Endothelial cell of umbilical vein (primary cell): Measurements from ENCODE around the gene LRRN1. TPM values are rescaled to one million over a fixed set of nuclear protein-coding genes. Genes with fewer than 3 reads are reported as not detected.

Experiments
- BruUV-seq: library from RNA; stranded (reverse); fragments of 400-500 nt; replicated peaks from 2 replicates; lab custom pipeline; 2021; lab: Mats Ljungman, UMichigan
- CTCF ChIA-PET: fragments of 300-600, 350-600 bp; sonication (Branson Sonifier 250); formaldehyde crosslinking; loops from one replicate; lab custom pipeline; 2021; ENCODE audit warnings: antibody characterized with exemption, inconsistent platforms; lab: Charles Lee
- POLR2A ChIA-PET: fragments of 300-600, 350-600 bp; sonication (Branson Sonifier 250); formaldehyde crosslinking; loops from one replicate; lab custom pipeline; 2021; ENCODE audit warnings: antibody characterized with exemption, inconsistent platforms; lab: Charles Lee
- DNase-seq: peaks from one replicate; pipeline ENCODE4 v3.0.0-alpha.2; 2011; ENCODE audit warnings: low read depth, low spot score
- FAIRE-seq: peaks from 2 replicates; lab custom pipeline; 2011; peaks lifted over from hg19 to GRCh38; lab: Jason Lieb, UNC
- H2AFZ ChIP-seq: 2 replicates; pipeline ENCODE4 v1.6.0; 2012; ENCODE audit warnings: low read depth, low read length, control low read depth, inconsistent platforms
- H3K27ac ChIP-seq: 2 replicates; pipeline ENCODE4 v1.5.1; 2011; ENCODE audit warnings: low read depth, mild to moderate bottlenecking, control low read depth, low read length, moderate library complexity; ENCODE audit not compliant: insufficient read depth
- H3K27me3 ChIP-seq, 2 experiments: 2 replicates each; pipeline versions ENCODE4 v1.6.0 to v1.6.1; 2011; ENCODE audit warnings: low read length in 2 of 2, mixed read lengths in 1 of 2; ENCODE audit not compliant: control insufficient read depth in 2 of 2, insufficient read depth in 2 of 2
- H3K36me3 ChIP-seq, 2 experiments: 2 replicates in 1 of 2; 3 replicates in 1 of 2; pipeline ENCODE4 v1.5.1; 2011; ENCODE audit warnings: low read length in 2 of 2, mild to moderate bottlenecking in 1 of 2, moderate library complexity in 1 of 2; ENCODE audit not compliant: control insufficient read depth in 2 of 2, insufficient read depth in 2 of 2; ENCODE audit errors: extremely low read depth in 1 of 2
- H3K4me1 ChIP-seq: 3 replicates; pipeline ENCODE4 v1.5.1; 2011; ENCODE audit warnings: mild to moderate bottlenecking, low read length; ENCODE audit not compliant: control insufficient read depth, insufficient read depth; ENCODE audit errors: extremely low read depth
- H3K4me2 ChIP-seq: 2 replicates; pipeline ENCODE4 v1.6.1; 2011; ENCODE audit warnings: low read length, control low read depth, mixed read lengths; ENCODE audit not compliant: insufficient read depth
- H3K4me3 ChIP-seq, 3 experiments: fragments of 200-600 bp in 1 of 3; sonication (generic), shearing (Covaris generic) in 1 of 3; replicated peaks in 1 of 3; 2 replicates each; pipeline ENCODE4 v1.5.1; 2011 to 2016; ENCODE audit warnings: control low read depth in 3 of 3, low read length in 3 of 3, mild to moderate bottlenecking in 2 of 3, inconsistent platforms in 1 of 3, low read depth in 1 of 3, moderate library complexity in 1 of 3; ENCODE audit not compliant: insufficient read depth in 1 of 3
- H3K79me2 ChIP-seq: 2 replicates; pipeline ENCODE4 v1.6.0; 2012; ENCODE audit warnings: low read length, inconsistent platforms; ENCODE audit not compliant: control insufficient read depth, insufficient read depth
- H3K9ac ChIP-seq: replicated peaks from 2 replicates; pipeline ENCODE3; 2011; ENCODE audit warnings: low read length, control low read depth; ENCODE audit not compliant: insufficient read depth; ENCODE audit errors: extremely low read depth
- H3K9me1 ChIP-seq: replicated peaks from 3 replicates; pipeline ENCODE4 v1.6.0; 2011; ENCODE audit warnings: mild to moderate bottlenecking, low read length; ENCODE audit not compliant: control insufficient read depth, insufficient read depth; ENCODE audit errors: extremely low read depth
- H3K9me3 ChIP-seq: replicated peaks from 2 replicates; pipeline ENCODE4 v1.5.1; 2012; ENCODE audit warnings: low read length, inconsistent platforms; ENCODE audit not compliant: control insufficient read depth, insufficient read depth
- H4K20me1 ChIP-seq: replicated peaks from 2 replicates; pipeline ENCODE3; 2011; ENCODE audit warnings: mild to moderate bottlenecking, low read length; ENCODE audit not compliant: control insufficient read depth, insufficient read depth; ENCODE audit errors: extremely low read depth
- EZH2 ChIP-seq: IDR thresholded peaks from 2 replicates; pipeline ENCODE4 v1.6.1; 2012; ENCODE audit warnings: borderline replicate concordance, low read depth, mild to moderate bottlenecking, moderate library complexity, low read length, inconsistent platforms; ENCODE audit not compliant: severe bottlenecking
- FOS ChIP-seq: IDR thresholded peaks from 2 replicates; pipeline ENCODE4 v1.6.1; 2011; ENCODE audit warnings: mild to moderate bottlenecking, low read length, moderate library complexity, borderline replicate concordance; ENCODE audit not compliant: insufficient read depth
- GATA2 ChIP-seq: IDR thresholded peaks from 2 replicates; pipeline ENCODE4 v1.7.0; 2011; ENCODE audit warnings: low read depth, mild to moderate bottlenecking, moderate library complexity, mixed read lengths, low read length; ENCODE audit not compliant: insufficient read length, insufficient read depth
- JUN ChIP-seq: IDR thresholded peaks from 2 replicates; pipeline ENCODE4 v1.6.1; 2011; ENCODE audit warnings: borderline replicate concordance, low read depth; ENCODE audit not compliant: insufficient read length, insufficient read depth
- MAX ChIP-seq: IDR thresholded peaks from 2 replicates; pipeline ENCODE4 v1.6.1; 2011; ENCODE audit not compliant: insufficient read depth, insufficient read length
- MYC ChIP-seq: IDR thresholded peaks from one replicate; pipeline ENCODE4 v1.6.1; 2011; ENCODE audit warnings: mild to moderate bottlenecking, low read depth, low read length
- POLR2A ChIP-seq: IDR thresholded peaks from 2 replicates; pipeline ENCODE4 v1.6.1; 2012; ENCODE audit warnings: low read depth, mild to moderate bottlenecking, control low read depth, low read length
- POLR2AphosphoS5 ChIP-seq: IDR thresholded peaks from 2 replicates; pipeline ENCODE4 v1.6.1; 2012; ENCODE audit warnings: low read depth, mild to moderate bottlenecking, control low read depth, low read length, moderate library complexity; ENCODE audit not compliant: insufficient read depth
- dilution Hi-C: fragments of 300-500 bp; cut with MboI; formaldehyde crosslinking; loops from one replicate; pipeline ENCODE4 v1.15.0; 2019; ENCODE audit warnings: low sequenced_read_pairs; ENCODE audit not compliant: extremely low pct_ligation_motif_present
- intact Hi-C: fragments of 100-400 bp; cut with micrococcal nuclease; formaldehyde crosslinking; loops from one replicate; pipeline ENCODE4 v1.10.0; 2022
- polyA plus RNA-seq, 4 experiments: library from polyadenylated mRNA; depleted of rRNA in 3 of 4; stranded (reverse) in 3 of 4; unstranded in 1 of 4; fragments of >200 nt; gene quantifications; 2 replicates each; pipeline versions ENCODE4 v1.2.1 to v1.2.3, GENCODE V29; 2011 to 2012; ENCODE audit warnings: missing spikeins in 1 of 4
- total RNA-seq: library from RNA; stranded (reverse); gene quantifications from 2 replicates; pipeline ENCODE4 v1.2.3, GENCODE V29; 2021
- TF ChIP-seq, protein P1 (sequence below), 2 donors: IDR thresholded peaks; 1 replicate in 1 of 2; 2 replicates in 1 of 2; pipeline ENCODE4 v1.5.1; 2011; ENCODE audit warnings: low read length in 2 of 2, mild to moderate bottlenecking in 2 of 2, moderate library complexity in 2 of 2, control low read depth in 1 of 2, inconsistent platforms in 1 of 2, low read depth in 1 of 2; ENCODE audit not compliant: insufficient read depth in 1 of 2; ENCODE audit errors: extremely low read depth in 1 of 2

Gene LRRN1
- total and polyA plus RNA-seq, 2 donors (not counting 3 experiments of a cell fraction or from before 2014, with no cell fraction given) = 0.04 TPM; not detected in 1

DNA sequence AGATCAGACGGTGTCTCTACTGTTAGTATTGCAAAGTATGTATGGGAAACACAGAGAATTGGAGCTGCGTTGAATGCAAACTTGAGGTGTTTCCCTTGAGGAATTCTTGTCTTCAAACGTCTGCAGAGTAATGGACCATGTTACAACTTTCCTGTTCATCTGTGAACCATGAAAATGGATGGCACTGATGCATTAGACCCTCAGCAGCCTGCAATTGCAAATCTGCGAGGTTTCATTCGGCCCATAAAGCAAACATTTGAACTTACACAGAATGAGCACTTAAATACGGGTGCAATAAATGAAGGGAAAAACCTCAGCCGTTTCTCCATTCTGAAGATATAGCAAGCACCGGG, 49.7 kb downstream of the LRRN1 start:
- ChIA-PET POLR2A (no interaction called here), CTCF (interaction anchor here (1.0 kb wide), 1 partner anchor 29 kb away, joined by 3 read pairs; no protein-coding TSS in a partner anchor)
- Histone ChIP-seq H3K9me1 (no peaks in the 10 kb centered on the region), H3K36me3 (no peaks in the 10 kb centered on the region), H3K4me3 (no peak overlapping the region), H2AFZ (no peak overlapping the region), H3K4me2 (no peak overlapping the region), H3K27ac (no peak overlapping the region), H3K9me3 (peaks cover 6% of the 10 kb centered on the region), H3K27me3 (no peaks in the 10 kb centered on the region), H4K20me1 (no peaks in the 10 kb centered on the region), H3K4me1 (no peaks in the 10 kb centered on the region), H3K9ac (no peak overlapping the region), H3K79me2 (no peaks in the 10 kb centered on the region)
- intact Hi-C loops (no loop called here), dilution Hi-C loops (no loop called here)
- BruUV-seq = no TSS peak
- FAIRE-seq = no peak
- TF ChIP-seq POLR2AphosphoS5 (no peak), GATA2 (no peak)
- no peak for DNase-seq

DNA sequence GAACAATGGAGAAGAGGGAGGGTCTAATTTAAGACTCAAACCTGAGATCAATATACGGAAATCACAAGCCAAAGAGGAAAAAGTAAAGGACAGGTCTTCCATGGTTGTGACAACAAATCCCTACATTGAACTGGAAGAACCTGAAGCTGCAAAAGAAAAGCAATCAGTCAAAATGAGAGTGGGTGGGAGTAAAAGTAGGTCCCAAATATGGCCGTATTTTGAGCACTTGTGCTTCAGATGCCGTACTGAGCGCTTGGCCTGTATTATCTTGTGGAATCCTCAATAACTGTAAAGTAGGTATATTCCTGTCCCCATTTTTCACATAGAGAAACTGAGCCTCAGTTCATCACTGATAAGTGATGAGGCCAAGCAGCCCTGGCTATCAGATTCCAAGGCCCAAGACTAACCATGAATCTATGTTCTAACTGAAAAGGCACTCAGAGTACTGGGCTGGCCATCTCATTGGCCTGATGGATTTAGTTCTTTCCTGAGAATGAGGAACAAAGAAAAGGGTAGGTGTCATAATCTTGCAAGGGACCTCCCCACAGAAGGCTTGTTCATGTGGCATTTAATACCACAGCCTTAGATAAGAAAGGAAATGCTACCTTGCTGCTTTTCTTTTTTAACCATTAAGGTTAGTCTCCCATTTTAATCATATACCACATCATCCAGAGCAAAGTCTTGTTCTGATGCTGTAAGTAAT, 52.5 kb downstream of the LRRN1 start:
- BruUV-seq = no TSS peak
- Histone ChIP-seq H3K4me2 (no peak overlapping the region), H4K20me1 (no peaks in the 10 kb centered on the region), H3K4me1 (no peaks in the 10 kb centered on the region), H3K36me3 (no peaks in the 10 kb centered on the region), H3K9me3 (peaks cover 2% of the 10 kb centered on the region), H3K27me3 (no peaks in the 10 kb centered on the region), H2AFZ (no peak overlapping the region), H3K9ac (no peak overlapping the region), H3K4me3 (no peak overlapping the region), H3K9me1 (no peaks in the 10 kb centered on the region), H3K27ac (no peak overlapping the region), H3K79me2 (no peaks in the 10 kb centered on the region)
- FAIRE-seq (no peak), DNase-seq (no peak)
- ChIA-PET POLR2A (no interaction called here), CTCF (no interaction called here)
- intact Hi-C loops (no loop called here), dilution Hi-C loops (no loop called here)
- no peak for TF ChIP-seq JUN
- TF ChIP-seq MAX = no peak
- no peak for TF ChIP-seq POLR2AphosphoS5
- no peak for TF ChIP-seq GATA2
- no peak for TF ChIP-seq FOS
- no peak for TF ChIP-seq POLR2A
- no peak for TF ChIP-seq EZH2
- TF ChIP-seq MYC = no peak
- TF ChIP-seq, protein P1, sequence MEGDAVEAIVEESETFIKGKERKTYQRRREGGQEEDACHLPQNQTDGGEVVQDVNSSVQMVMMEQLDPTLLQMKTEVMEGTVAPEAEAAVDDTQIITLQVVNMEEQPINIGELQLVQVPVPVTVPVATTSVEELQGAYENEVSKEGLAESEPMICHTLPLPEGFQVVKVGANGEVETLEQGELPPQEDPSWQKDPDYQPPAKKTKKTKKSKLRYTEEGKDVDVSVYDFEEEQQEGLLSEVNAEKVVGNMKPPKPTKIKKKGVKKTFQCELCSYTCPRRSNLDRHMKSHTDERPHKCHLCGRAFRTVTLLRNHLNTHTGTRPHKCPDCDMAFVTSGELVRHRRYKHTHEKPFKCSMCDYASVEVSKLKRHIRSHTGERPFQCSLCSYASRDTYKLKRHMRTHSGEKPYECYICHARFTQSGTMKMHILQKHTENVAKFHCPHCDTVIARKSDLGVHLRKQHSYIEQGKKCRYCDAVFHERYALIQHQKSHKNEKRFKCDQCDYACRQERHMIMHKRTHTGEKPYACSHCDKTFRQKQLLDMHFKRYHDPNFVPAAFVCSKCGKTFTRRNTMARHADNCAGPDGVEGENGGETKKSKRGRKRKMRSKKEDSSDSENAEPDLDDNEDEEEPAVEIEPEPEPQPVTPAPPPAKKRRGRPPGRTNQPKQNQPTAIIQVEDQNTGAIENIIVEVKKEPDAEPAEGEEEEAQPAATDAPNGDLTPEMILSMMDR (IDR thresholded peaks at IDR 0.05; ENCODE audit: extremely low read depth in 1 of 2, insufficient read depth in 1 of 2, low read depth in 1 of 2, low read length in 2 of 2) = no peak
